HG02623 (cell line): ENCODE data around the gene AGAP1.

Source experiments
- ATAC-seq: cut with Tn5 transposase; IDR thresholded peaks from one replicate; pipeline ENCODE4 v1.9.1; 2021; ENCODE audit warnings: moderate library complexity; ENCODE audit not compliant: unreplicated experiment

Gene AGAP1

DNA sequence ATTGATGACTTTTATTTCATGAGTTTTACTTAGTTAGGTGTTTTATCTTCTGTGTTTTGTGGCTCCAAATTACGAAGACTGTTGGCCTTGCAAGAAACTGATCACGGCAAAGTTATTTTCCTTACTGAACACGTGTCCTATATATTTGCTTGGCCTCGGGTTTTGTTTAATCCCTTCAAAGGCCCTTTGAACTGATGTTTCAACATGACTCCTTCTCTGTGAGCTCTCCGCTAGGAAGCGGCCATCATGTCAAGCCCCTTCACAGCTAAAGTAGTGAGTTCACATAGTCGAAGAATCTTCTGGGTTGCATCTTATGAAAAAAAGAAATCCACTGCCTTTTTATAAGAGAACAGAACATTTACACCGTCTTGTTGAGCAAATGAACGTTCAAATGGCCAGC is 515.0 kb downstream of the AGAP1 start:
- ATAC-seq = no peak

DNA sequence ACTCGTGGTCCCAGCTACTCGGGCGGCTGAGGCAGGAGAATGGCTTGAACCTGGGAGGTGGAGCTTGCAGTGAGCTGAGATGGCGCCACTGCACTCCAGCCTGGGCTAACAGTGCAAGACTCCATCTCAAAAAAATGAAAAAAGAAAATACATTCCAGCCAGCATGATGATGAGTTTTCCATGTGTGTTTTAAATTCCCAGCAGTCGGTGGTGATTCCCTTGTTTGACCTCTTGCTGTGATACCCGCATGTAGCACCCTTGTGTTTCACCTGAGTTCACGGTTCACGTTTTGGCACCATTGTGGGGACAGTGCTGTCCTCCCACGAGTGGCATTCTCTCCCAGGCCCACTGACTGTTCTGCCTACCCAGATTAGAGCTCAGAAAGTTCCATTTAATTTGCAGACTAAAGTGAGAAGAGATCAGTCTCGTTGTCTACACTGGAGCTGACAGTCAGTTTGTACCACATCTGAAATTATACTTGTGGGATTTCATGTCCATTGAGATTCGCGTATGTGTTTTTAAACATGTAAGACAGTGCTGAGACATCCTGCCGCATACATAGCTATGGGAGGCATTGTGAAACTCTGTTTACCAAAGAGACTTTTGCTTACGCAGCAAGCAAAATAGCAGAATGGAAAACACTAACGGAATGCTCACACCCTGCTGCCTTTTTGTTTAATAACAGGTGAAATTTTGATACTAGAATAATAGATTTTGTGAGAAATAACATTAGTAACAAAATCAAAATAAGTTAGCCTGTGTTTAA is 517.3 kb downstream of the AGAP1 start:
- ATAC-seq = no peak

DNA sequence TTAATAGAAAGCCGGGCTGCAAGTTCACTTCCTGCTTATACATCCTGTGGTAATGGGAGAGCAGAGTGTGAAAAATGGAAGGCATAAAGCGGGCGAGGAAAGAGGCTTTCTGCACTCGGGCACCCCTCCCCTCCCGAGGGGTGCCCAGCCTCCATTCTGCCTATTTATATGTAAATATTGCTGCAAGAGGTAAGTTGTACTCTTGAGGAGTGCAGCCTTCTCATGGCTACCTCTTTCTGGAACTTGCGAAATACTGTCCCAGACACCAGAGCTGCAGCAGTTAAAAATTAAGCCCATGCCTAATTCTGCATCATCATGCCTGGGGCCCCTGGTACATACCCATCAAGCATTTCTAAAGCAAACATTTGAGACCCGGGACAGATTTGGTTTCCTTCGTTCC is 518.3 kb downstream of the AGAP1 start:
- ATAC-seq = no peak

DNA sequence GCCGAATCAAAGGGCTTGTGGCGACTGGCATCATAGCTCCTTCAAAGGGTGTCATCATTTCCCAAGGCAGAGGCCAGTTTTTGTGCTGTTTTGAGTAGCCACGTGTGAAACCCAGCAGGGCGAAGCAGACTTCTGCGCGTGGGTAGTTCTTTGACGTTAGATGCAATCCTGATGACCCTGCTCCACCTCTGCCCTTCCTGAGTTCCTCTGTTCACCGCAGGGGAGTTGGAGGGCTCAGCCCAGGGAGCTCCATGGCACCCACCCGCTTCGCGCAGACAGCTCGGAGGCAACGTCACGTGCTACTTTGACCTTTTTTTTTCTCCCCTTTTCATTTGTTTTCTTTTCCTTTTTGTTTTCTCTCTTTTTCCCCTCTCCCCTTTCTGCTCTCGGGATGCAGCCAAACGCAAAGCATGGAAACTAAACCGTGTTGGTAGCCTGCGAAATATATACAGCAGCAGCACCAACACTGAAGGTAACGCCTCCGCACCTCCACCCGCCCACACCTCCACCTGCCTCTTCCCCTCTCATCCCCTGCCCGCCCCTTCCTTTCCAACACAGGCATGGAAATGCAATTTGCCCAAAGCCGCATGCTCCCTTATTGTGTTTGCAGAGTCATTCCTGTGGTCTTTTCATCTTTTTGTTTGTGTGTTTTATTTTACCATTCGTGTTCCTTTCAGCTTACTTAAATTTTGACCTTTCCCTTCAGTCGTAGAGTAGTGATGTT is 520.7 kb downstream of the AGAP1 start:
- no peak for ATAC-seq

DNA sequence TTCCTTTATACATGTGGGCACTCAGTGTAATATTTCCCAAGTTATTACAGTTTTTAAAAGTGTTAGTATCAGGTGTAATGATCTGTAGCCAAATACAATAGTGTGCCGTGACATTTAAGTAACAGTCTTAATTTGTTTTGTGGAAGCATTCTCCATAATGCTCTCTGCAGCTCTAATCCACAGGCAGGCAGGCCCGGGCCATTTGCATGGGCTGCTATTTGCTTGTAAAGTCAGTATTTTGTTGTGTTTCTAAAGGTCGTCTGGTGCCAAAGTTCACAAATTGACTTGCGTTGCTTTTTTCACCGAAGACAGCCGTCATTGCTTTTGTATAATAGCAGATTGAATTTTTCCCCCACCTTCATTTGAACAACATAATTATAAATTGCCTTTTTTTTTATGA is 521.3 kb downstream of the AGAP1 start:
- no peak for ATAC-seq

DNA sequence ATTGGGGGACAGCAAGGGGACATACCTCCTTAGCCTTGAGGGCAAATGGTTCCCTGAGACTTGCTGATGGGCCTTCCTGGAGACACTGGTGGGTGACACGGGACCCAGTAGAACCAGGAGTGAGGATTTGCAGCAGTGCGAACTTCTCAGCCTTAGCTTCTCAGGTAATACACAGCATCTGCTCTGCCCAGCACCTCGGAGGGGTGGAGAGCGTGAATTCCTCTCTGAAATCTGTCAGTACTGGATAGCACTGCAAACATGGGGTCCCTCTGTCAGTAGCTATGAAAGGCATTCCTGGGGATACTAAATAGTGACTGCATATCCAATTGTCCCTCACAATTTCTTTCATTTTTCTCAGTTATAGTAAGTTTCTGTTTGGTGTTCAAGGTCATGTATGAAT is 522.7 kb downstream of the AGAP1 start:
- ATAC-seq = no peak

DNA sequence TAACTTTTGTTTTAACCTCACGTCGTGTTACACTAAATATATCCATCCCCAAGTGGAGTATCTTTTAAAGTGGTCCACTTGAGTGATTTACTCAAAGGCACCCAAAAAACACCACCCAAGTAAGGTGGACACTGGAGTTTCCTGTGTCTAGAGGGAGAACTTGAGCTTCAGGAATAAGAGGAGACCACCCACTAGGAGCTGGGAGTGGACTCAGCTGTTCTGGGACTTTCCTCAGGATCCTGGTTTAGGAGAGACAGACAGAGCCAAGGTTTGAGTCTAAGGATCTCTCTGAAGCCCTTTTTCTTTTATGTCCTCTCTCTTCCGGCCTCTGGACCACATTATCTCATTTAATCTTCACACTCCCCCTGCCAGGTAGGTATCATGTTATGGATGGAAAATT is 523.6 kb downstream of the AGAP1 start:
- ATAC-seq = no peak

DNA sequence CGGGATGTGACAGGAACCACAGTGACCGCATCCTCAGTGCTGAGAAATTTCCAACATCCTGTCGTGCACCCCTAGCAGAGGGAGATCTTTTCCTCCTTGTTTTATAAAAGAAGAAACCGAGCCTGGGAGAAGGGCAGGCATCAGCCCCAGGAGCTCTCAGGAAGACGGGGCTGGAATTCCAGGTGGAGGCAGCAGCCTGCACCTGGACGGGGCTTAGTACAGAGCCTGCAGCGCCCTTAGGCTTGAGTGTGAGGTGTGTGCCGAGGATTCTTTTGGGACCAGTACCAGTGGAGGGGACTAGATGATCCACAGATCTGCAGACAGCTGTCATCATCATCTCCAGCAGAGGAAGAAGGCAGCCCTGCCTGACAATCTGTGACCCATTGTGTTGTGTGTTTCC is 525.6 kb downstream of the AGAP1 start:
- no peak for ATAC-seq

DNA sequence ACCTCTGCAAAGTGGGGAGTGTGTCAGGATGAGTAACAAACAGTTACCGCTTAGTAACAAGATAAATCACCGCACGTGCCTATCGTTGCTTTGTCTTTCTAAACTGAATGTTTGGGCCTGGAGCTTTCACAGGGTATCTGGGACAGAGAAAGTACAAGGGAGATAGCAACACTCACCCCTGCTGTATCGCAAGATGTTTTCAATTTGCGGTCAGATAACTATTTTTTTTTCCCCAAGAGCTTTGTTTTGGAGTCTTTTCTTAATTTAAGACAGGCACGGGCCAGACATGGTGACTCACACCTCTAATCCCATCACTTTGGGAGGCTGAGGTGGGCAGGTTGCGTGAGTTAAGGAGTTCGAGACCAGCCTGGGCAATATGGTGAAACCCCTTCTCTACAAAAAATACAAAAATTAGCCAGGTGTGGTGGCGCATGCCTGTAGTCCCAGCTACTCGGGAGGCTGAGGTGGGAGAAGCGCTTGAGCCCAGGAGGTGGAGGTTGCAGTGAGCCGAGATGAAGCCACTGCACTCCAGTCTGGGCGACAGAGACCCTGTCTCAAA is 527.7 kb downstream of the AGAP1 start:
- no peak for ATAC-seq

DNA sequence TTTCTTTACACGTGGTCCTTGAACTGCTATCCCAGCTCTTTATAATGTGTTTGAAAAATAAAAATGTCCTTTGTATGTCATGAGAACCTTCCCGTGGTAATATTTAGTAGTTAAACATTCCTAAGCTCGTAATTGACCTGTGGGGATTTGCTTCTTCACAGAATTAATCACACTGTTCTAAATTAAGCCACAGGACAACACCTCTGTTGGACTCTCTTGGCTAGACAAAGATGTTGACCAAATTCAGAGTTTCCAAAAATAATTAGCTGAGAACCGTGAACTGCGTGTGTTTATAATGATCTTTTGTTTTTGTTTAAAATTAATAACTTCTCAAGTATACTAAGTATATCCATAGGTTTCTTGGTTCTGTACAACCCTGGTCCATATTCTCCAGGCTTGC is 528.3 kb downstream of the AGAP1 start:
- no peak for ATAC-seq

DNA sequence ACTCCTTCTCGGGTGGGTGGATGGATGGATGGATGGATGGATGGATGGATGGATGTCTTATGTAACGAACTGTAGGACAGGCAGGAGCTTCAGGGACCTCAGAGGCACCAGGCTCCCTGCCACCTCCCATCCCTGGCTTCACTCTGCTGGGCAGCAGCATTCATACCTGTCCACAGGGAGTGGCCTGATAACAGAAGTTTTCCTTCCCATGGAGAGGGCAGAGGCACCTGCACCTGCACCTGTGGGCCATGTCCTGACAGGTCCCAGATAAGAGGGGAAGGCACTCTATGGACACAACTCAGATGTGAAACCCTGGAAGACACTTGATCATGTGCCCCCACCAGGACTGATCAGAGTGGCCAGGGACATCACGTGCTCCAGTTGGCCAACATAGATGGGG is 532.0 kb downstream of the AGAP1 start:
- ATAC-seq = no peak

DNA sequence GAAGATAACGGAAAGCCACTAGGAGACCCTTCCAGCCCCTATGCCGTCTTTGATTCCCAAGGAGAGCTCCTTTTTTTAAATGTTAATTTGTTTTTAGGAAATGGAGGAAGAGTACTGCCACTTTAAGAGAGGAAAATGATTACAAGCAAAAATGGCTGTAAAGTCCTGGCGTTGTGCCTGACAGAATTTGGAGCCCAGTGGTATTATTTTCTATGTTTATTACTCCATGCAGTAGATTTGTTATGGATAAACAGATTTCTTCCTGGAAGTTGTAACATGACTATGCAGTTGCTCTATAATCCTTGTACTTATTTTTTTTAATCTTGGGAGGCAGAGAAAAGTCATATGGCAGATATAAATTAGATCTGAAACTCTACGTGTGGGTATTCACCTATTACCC is 533.0 kb downstream of the AGAP1 start:
- ATAC-seq = no peak

DNA sequence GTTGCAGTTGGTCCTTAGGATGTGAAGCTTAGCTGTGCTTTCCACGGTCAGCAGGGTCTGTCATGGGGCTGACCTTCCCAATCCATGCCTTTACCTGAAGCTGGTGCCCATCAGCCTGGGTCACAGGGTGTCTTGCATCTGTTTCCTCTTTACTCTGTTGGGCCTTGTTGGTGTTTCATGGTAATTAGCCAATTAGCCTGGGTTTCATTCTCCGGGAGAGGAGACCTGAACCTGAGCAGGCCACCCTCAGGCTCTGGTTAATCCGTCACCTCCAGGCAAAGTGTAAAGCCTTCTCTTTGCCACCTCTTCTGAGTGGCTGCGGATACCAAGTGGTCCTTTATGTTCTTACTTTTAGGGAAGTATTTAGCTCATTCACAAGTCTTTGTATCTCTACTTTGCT is 534.2 kb downstream of the AGAP1 start:
- ATAC-seq = no peak

DNA sequence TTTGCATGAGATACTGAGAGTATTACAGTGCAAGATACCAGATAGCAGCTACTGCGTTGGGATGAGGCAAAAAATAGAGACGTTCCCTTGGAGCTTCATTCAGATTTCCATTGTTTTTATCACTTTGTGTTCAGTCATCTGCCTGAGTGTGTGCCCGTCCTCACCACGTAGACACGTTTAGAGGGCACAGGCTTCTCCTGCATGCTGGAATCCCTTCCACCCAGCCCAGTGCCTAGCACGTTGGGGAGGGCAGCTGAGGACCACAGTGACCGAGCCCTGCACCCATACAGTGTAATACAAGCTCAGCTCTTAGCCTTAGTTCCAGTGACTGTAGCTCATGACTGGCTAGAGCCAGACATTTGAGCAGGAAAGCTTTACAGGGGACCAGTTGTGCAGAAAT is 539.6 kb downstream of the AGAP1 start:
- ATAC-seq = no peak

DNA sequence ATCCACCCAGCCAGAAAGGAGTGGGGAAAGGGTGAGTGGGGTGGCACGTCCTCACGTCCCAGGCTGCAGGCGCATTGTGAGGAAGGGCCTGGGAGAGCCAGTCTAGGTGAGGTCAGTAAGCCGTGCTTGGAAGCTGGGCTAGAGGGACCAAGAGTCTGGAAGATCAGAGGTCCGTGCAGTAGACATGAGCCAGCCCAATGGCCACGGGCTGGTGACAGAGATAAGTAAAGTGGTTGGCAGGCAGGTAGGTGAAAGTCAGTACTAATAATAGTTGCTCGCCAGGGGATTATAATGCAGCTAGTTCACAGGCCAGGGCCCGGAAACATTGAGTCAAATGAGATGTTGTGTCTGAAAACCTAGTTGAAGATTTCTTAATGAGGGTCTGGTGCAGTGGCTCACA is 541.1 kb downstream of the AGAP1 start:
- ATAC-seq = no peak

DNA sequence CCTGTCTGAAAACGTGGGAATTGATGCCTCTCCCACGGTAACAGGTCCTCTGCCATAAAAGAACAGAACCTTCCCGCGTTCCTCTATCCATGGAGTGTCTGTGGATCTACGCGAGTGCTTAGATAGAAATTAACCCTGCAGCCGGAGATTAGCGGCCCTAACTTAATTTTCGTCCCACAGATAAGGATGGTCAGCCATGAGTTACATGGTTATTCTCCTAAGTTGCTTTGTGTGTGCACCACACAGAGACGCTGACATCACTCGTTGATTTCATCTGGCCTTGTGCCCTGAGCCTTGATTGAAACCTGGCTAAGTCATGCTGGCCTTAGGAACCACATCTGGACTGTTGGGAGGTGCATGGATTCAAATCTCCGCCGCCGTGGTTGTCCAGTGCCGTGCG is 542.2 kb downstream of the AGAP1 start:
- no peak for ATAC-seq

DNA sequence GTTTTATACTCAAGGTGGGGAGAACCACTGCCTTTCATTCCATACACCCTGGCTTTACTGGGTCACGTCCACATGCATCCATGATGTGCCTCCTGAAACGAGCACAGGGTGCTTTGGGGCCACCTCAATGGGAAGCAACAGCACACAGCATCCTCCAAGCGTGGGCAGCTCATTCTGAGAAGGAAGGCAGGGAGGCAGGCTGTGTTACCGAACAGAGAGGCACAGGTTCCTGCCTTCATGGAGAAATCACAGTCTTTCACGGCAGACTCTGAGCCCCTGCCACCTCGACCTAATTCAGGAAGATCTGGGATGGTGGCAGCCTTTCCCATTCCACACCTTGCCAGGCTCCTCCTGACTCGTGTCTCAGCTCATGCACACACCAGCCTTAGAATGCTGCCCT is 544.3 kb downstream of the AGAP1 start:
- ATAC-seq = no peak

DNA sequence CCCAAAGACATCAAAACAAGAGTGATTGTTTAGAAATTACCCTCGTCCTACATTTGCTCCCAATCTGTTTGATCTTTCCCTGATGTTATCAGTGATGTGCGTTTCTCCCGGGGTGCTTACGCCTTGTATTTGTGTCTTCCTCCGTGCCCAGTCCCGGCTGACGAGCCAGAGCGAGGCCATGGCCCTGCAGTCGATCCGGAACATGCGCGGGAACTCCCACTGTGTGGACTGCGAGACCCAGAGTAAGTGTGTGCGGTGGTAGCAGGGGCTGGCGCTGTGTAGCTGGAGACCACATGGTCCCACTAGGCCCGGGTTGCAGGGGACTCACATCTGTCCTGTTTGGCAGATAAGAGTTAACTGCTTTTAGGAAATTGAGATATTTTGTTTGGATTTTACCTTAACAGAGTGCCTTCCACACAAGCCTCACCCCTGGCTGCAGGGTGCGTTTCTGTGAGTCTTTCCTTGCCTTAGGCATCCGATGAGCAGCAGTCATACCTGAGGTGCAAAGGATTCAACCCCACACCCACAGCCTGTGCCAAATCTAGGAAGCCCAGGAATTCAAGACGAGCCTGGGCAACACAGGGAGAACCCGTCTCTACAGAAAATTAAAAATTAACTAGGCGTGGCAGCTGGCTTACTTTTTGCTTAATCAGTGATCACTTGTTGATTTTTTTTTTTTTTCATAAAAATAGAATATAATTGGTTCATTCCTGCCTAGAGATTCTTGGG is 546.9 kb downstream of the AGAP1 start:
- ATAC-seq = no peak

DNA sequence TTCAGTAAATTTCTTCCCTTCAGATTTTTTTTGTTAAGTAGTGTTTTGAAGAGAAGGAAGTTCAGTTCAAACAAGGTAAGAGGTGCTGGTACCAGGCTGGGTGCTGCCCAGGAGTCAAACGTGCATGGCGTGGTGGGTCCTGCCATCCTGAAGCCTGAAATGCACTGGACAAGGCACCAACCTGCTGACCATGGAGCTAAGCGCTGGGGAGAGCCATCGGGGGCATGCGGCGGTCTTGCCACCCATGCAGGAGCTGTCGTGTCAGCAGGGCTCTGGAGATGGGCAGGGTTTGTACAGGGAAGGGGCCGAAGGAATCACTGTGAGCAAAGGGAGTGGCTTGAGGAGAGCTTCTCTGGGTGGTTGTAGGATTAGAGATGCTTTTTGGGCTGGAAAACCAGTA is 547.8 kb downstream of the AGAP1 start:
- no peak for ATAC-seq

DNA sequence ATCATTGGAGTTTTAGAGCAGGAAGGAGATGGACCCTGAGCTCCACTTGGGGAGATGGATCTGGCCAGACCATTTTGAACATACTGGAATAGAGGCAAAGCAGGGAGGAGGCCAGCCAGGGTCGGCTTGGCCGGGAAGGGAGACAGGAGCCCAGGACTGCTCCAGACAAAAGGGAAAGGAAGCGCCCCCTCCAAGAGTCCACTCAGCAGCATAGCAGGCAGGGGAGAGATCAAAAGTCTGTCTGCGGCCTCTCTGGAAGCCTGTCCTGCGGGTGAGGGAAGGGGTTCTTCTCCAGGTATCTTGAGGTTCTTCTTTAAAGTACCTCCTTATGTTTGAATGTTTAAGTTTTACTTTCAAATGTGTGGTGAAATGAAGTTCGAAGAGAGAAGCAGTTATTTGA is 548.2 kb downstream of the AGAP1 start:
- no peak for ATAC-seq

DNA sequence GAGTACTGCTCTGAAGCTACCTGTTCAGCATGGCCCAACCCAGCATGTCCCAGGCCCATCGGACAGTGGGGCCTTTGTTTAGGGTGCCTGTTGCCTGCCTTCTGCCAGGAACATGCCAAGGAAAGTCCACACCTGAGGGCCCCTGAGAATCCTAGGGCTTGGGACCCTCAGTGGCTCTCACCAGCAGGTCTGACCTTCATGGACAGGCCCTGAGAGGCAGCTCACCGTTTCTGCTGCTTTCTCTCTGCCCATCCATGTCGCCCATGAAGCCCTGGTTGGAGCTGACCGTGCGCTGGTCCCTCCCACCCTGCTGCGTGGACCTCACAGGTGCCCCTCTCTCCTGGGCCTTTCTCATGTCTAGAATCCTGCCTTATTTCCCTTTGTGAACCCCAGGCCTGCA is 550.3 kb downstream of the AGAP1 start:
- ATAC-seq = no peak
